Neural progenitor cell (in vitro differentiated cells): ENCODE results near the gene MT1B. TPM values are rescaled to one million over a fixed set of nuclear protein-coding genes. Genes with fewer than 3 reads are reported as not detected.

Experiments
- DNase-seq: peaks from one replicate; pipeline ENCODE4 v3.0.0-alpha.2; 2016; ENCODE audit warnings: low spot score
- H2AFZ ChIP-seq: fragments of 200-600 bp; sonication (generic); replicated peaks from 2 replicates; pipeline ENCODE4 v1.6.1; 2016; ENCODE audit warnings: antibody characterized with exemption
- H3F3A ChIP-seq: fragments of 200-600 bp; sonication (generic); 2 replicates; pipeline ENCODE4 v1.6.1; 2016; ENCODE audit warnings: antibody characterized with exemption, low read depth
- H3K27ac ChIP-seq: fragments of 200-600 bp; sonication (generic); 2 replicates; pipeline ENCODE4 v1.5.1; 2016; ENCODE audit warnings: mild to moderate bottlenecking
- H3K27me3 ChIP-seq: fragments of 200-600 bp; sonication (generic); 2 replicates; pipeline ENCODE4 v1.6.1; 2016; ENCODE audit warnings: mild to moderate bottlenecking, moderate library complexity
- H3K36me3 ChIP-seq: fragments of 200-600 bp; sonication (generic); 2 replicates; pipeline ENCODE4 v1.5.1; 2016
- H3K4me1 ChIP-seq: fragments of 200-600 bp; sonication (generic); 2 replicates; pipeline ENCODE4 v1.6.1; 2016; ENCODE audit warnings: mixed run types
- H3K4me2 ChIP-seq: fragments of 200-600 bp; sonication (generic); 2 replicates; pipeline ENCODE4 v1.6.1; 2016
- H3K4me3 ChIP-seq: fragments of 200-600 bp; sonication (generic); 2 replicates; pipeline ENCODE4 v1.5.1; 2016
- H3K79me2 ChIP-seq: fragments of 200-600 bp; sonication (generic); 2 replicates; pipeline ENCODE4 v1.6.1; 2016; ENCODE audit warnings: low read depth
- H3K9ac ChIP-seq: fragments of 200-600 bp; sonication (generic); 2 replicates; pipeline ENCODE4 v1.6.1; 2016
- H3K9me3 ChIP-seq: fragments of 200-600 bp; sonication (generic); 2 replicates; pipeline ENCODE4 v1.5.1; 2016; ENCODE audit warnings: low read depth
- H4K20me1 ChIP-seq: fragments of 200-600 bp; sonication (generic); 2 replicates; pipeline ENCODE4 v1.6.1; 2016; ENCODE audit warnings: low read depth
- H3K27ac Mint-ChIP-seq: 3 replicates; pipeline ENCODE4 v1.8.0; 2021; ENCODE audit warnings: mixed read lengths
- H3K27me3 Mint-ChIP-seq: 2 replicates; pipeline ENCODE4 v1.8.0; 2022; ENCODE audit warnings: low read depth, mild to moderate bottlenecking, inconsistent platforms, moderate library complexity, mixed read lengths; ENCODE audit not compliant: insufficient read depth
- H3K36me3 Mint-ChIP-seq: 3 replicates; pipeline ENCODE4 v1.8.0; 2021; ENCODE audit warnings: mixed read lengths
- H3K4me1 Mint-ChIP-seq: 3 replicates; pipeline ENCODE4 v1.8.0; 2021; ENCODE audit warnings: mixed read lengths
- H3K4me3 Mint-ChIP-seq: 3 replicates; pipeline ENCODE4 v1.8.0; 2021; ENCODE audit warnings: mild to moderate bottlenecking, moderate library complexity, mixed read lengths
- H3K9me3 Mint-ChIP-seq: 3 replicates; pipeline ENCODE4 v1.8.0; 2020; ENCODE audit warnings: mixed read lengths
- CTCF ChIP-seq: fragments of 200-600 bp; sonication (generic); IDR thresholded peaks from 2 replicates; pipeline ENCODE4 v1.5.1; 2017; ENCODE audit warnings: antibody characterized with exemption, mild to moderate bottlenecking
- EZH2 ChIP-seq: fragments of 200-600 bp; sonication (generic); IDR thresholded peaks from 2 replicates; pipeline ENCODE4 v1.6.1; 2017; ENCODE audit warnings: antibody characterized with exemption, mild to moderate bottlenecking, moderate library complexity
- EZH2phosphoT487 ChIP-seq: fragments of 200-600 bp; sonication (generic); IDR thresholded peaks from 2 replicates; pipeline ENCODE4 v1.6.1; 2017; ENCODE audit warnings: antibody characterized with exemption
- total RNA-seq: library from RNA; depleted of rRNA; stranded (reverse); fragments of >200 nt; gene quantifications from 2 replicates; pipeline ENCODE4 v1.2.3, GENCODE V29; 2015; ENCODE audit warnings: low replicate concordance

Gene MT1B
- total RNA-seq, 1 donor from 2014 or later: not detected

- Histone ChIP-seq H3K9me3 (no peaks in the 10 kb centered on the region), H3K4me1 (peaks cover 5% of the 10 kb centered on the region), H3K36me3 (no peaks in the 10 kb centered on the region), H4K20me1 (no peaks in the 10 kb centered on the region), H3F3A (peaks cover 5% of the 10 kb centered on the region), H3K4me2 (peak overlapping the region; percentile 93), H3K27ac (no peak overlapping the region), H3K27me3 (peaks cover 68% of the 10 kb centered on the region), H2AFZ (peak overlapping the region; percentile 90), H3K9ac (no peak overlapping the region), H3K79me2 (no peaks in the 10 kb centered on the region), H3K4me3 (peak overlapping the region; percentile 58)
- Mint-ChIP-seq H3K36me3 (peaks cover 3% of the 10 kb centered on the region), H3K27ac (no peak overlapping the region), H3K9me3 (peaks cover 10% of the 10 kb centered on the region), H3K27me3 (peaks cover 12% of the 10 kb centered on the region), H3K4me1 (peaks cover 22% of the 10 kb centered on the region), H3K4me3 (peak overlapping the region; percentile 89)
- TF ChIP-seq EZH2phosphoT487: no peak
- DNase-seq: no peak
These were observed 31.2 kb downstream of the MT1B start for GRCh38 chr16:56682703-56683397.

GRCh38 chr16:56683424-56684172 lies 31.9 kb downstream of the MT1B start:
- Histone ChIP-seq H3K9ac (no peak overlapping the region), H3F3A (peaks cover 5% of the 10 kb centered on the region), H3K79me2 (no peaks in the 10 kb centered on the region), H3K27me3 (peaks cover 61% of the 10 kb centered on the region), H3K36me3 (no peaks in the 10 kb centered on the region), H3K9me3 (no peaks in the 10 kb centered on the region), H2AFZ (no peak overlapping the region), H3K4me1 (peaks cover 5% of the 10 kb centered on the region), H3K4me3 (no peak overlapping the region), H3K4me2 (peak overlapping the region; percentile 93), H3K27ac (no peak overlapping the region), H4K20me1 (no peaks in the 10 kb centered on the region)
- Mint-ChIP-seq H3K27ac (no peak overlapping the region), H3K36me3 (peaks cover 3% of the 10 kb centered on the region), H3K4me1 (peaks cover 22% of the 10 kb centered on the region), H3K27me3 (peaks cover 17% of the 10 kb centered on the region), H3K4me3 (peak overlapping the region; percentile 89), H3K9me3 (peaks cover 14% of the 10 kb centered on the region)
- no peak for DNase-seq
- TF ChIP-seq EZH2phosphoT487: no peak
- no peak for TF ChIP-seq EZH2
- no peak for TF ChIP-seq CTCF

GRCh38 chr16:56684256-56684925 lies 32.7 kb downstream of the MT1B start:
- DNase-seq: no peak
- Histone ChIP-seq H3K4me1 (peaks cover 5% of the 10 kb centered on the region), H4K20me1 (no peaks in the 10 kb centered on the region), H3K4me2 (no peak overlapping the region), H3K79me2 (no peaks in the 10 kb centered on the region), H2AFZ (no peak overlapping the region), H3K27me3 (peaks cover 53% of the 10 kb centered on the region), H3K4me3 (no peak overlapping the region), H3K9me3 (no peaks in the 10 kb centered on the region), H3K27ac (no peak overlapping the region), H3K9ac (no peak overlapping the region), H3F3A (peaks cover 5% of the 10 kb centered on the region), H3K36me3 (no peaks in the 10 kb centered on the region)
- no peak for TF ChIP-seq EZH2phosphoT487
- no peak for TF ChIP-seq EZH2
- no peak for TF ChIP-seq CTCF
- H3K4me1 Mint-ChIP-seq: peaks cover 24% of the 10 kb centered on the region
- H3K36me3 Mint-ChIP-seq: peaks cover 3% of the 10 kb centered on the region
- peaks cover 17% of the 10 kb centered on the region for H3K27me3 Mint-ChIP-seq
- H3K9me3 Mint-ChIP-seq: peaks cover 14% of the 10 kb centered on the region
- no peak overlapping the region for H3K27ac Mint-ChIP-seq
- H3K4me3 Mint-ChIP-seq: peak overlapping the region; percentile 89
